HG03135 (cell line): ENCODE measurements around the gene EPAS1.

Source experiments
- ATAC-seq: cut with Tn5 transposase; IDR thresholded peaks from one replicate; pipeline ENCODE4 v1.9.1; 2021; ENCODE audit warnings: mild to moderate bottlenecking, moderate library complexity; ENCODE audit not compliant: unreplicated experiment

EPAS1 gene

GRCh38 chr2:46362667-46363012 lies 65.4 kb downstream of the EPAS1 start:
- no peak for ATAC-seq

DNA sequence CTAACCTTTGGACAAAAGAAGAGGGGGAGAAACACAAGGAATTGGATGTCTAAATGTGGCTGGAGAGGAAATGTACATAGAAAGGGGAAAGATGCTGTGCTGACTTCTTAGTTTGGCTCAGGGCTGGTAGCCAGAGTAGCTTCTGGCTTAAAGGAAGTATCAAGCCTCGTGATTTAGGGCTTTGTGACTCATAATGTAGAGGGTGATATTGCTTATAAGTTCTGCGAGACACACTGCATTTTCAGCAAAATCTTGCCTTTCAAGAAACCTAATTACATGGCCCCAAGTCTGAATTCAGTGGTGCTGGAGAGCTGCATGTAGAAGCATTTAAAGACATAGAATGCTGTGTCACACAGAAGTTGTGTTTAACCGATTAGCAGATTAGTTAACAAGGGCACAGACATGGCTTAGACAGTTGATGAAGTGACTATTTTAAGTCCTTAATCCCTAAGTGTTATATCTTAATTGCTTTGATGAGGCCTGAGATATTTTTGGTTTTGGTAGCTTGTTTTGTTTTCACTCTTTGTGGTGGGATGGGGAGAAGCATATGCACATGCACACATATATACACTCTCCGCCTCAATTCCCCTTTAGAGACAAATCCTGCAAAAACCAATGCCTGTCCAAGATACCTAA lies 66.4 kb downstream of the EPAS1 start:
- ATAC-seq, result no peak

GRCh38 chr2:46364797-46365457 lies 67.7 kb downstream of the EPAS1 start:
- no peak for ATAC-seq

DNA sequence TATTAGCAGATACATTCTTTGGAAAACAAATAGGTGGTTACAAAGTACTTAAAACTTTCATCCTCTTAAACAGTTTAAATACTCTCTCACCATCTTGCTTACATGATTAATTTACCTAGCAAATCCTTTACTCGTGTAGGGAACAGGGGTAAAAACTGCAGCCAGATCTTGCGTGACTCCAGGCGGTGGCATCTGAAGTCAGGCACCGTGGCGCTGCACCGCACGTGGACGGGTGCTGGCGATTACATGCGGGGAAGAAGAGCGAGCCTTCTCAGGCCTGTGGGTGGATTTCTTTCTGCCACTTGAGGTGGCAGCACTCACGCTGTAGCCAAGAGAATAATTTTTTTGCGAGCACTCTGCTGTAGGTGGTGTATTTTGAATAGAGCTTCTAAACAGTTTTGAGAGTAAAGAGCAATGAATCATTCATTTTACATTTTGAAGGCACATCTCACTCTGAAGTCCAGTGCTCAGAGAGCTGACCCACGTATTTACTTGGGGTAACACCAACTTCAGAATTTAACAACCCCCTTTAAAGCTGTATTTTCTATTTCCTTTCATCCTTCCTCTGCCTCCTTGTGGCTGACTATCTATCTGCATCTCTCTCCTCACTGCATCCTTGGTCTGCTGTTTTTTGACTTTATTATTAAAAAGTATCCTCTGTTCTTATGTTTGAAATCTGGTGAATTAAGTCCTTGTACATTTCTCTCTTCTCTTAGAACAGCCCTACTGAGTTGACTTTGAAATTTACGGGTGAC lies 68.9 kb downstream of the EPAS1 start:
- no peak for ATAC-seq

DNA sequence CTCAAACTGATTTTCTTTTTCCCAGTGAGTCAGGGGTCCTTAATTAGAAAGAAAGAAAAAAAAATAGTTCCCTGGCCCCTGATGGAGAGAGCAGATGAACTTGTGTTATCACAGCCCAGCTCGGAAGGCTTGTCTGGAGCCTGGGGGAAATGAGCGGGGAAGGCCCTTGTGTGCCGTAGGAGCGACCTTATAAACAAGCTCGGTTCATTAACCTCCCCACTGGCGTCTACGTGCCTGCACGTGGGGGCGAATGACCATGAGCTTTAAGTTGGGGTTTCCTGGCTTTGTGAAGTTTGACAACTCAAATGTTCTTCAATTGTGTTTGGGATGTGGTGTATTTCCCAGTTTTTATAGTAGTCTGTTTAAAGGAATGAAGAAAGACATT lies 69.5 kb downstream of the EPAS1 start:
- ATAC-seq, result no peak

DNA sequence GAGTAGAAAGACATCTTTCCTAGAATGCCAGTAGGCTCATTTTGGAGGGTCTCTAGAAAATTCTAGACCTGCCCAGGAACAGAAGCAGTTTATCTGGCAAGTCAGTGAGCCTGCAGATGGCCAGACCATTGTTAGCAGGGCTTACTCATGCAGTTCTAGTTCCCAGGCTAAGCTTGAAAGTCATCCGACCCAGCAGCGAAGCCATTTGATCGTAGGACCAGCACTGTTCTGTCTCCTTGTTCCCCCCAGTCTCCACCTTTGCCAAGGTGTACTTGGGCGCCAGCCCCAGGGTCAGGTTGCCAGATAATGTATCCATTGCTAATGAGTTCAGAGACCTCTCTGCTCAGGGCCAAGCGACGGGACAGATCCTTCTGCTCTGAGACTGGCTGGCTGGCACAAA lies 70.1 kb downstream of the EPAS1 start:
- no peak for ATAC-seq

DNA sequence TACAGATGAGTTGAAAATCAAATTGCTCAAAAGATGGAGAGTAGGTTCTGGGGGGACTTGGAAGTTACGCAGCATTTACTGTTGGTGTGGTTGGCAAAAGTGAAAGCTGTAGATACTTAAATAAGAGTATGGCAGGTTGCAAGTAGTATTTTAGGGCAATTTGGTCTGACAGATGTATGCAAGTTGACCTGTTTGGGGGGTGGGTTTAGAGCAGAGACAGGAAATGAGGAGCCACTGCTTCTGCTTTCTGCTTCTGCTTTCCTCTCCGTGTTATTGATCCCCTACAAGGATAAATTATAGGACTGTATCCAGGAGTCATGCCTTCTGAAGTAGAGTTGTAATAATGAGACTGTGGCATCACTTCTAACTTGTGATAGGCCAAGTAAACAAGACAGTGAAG lies 71.2 kb downstream of the EPAS1 start:
- no peak for ATAC-seq

GRCh38 chr2:46369783-46370182 lies 72.6 kb downstream of the EPAS1 start:
- no peak for ATAC-seq

DNA sequence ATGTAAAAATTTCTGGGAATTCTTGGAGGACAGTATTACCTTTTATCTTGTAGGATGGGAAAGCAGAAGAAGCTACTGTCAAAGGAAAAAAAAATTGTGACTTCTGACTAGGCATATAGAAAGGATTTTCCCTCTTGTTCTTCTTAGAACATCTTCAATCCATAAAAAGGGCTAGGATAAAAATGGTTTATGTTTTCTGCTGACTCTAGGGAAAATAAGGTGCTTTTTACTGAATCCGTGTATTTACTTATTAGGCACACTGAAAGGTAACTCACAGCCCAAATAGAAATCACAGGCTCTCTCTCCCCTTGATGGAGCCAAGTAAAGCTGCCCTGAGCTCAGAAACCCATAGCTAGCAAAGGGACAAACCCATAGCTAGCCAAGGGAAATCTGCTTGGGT lies 74.6 kb downstream of the EPAS1 start:
- no peak for ATAC-seq

- no peak for ATAC-seq
Measured at GRCh38 chr2:46372475-46372874, 75.3 kb downstream of the EPAS1 start.

GRCh38 chr2:46373238-46373637 lies 76.0 kb downstream of the EPAS1 start:
- no peak for ATAC-seq

DNA sequence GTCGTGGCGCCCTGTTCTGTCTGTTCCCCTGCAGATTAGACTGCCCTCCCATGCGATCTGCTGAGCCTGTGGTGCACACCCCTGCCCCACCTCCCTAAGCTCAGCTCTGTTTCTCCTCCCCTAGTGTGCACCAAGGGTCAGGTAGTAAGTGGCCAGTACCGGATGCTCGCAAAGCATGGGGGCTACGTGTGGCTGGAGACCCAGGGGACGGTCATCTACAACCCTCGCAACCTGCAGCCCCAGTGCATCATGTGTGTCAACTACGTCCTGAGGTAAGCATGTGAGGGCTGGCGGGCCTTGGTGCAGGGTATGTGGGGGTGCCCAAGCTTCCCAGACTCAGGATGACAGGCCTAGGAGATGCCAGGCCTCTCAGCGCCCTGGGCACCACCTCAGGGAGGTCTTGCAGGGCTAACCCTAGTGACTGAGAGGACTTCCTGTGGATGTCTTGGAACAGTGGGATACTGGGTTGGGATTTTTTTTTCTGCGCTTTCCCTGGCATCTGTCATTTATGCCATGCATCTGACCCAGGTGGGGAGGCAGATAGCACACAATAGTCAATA lies 78.4 kb downstream of the EPAS1 start:
- ATAC-seq, result no peak

GRCh38 chr2:46376586-46376985 lies 79.4 kb downstream of the EPAS1 start:
- ATAC-seq, result no peak

DNA sequence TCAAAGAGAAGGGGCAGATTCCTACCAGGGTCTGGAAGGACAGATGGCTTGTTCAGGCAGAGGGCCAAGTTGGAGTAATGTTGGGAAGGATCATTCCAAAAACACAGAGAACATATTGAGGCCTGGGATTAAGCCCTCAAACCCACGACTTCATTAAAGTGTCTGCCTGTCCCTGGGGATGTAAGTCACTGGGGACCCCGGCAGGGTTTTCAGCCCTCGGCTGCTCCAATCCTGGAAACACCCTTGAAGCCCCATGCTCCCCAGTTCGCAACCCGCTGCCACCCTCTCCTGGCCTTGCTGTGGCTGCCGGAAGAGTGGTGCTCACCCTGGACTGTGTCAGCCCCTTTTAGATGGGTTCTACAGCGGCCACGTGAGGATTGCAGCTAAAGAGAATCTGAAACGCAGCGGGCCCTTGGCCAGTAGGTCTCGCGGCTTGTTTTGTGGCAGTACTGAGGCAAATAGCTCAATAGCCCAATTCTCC lies 79.9 kb downstream of the EPAS1 start:
- ATAC-seq, result no peak

- no peak for ATAC-seq
Measured at GRCh38 chr2:46377666-46378560, 80.7 kb downstream of the EPAS1 start.

DNA sequence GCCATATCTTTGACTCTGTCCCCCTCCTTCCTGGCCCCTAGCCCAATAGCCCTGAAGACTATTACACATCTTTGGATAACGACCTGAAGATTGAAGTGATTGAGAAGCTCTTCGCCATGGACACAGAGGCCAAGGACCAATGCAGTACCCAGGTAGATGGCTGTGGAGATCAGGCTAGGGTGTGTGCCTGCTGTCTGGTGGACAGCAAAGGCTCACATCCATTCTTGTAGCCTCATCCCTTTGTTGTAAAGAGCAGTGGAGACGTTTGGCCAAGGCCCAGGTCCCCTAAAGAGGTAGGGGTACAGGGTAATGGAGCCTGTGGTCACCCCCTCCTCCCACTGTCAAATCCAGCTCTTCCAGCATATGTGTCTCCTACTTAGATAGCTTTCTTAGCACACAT lies 81.4 kb downstream of the EPAS1 start:
- ATAC-seq, result no peak

- ATAC-seq, result no peak
Measured at GRCh38 chr2:46379213-46380037, 82.2 kb downstream of the EPAS1 start.

DNA sequence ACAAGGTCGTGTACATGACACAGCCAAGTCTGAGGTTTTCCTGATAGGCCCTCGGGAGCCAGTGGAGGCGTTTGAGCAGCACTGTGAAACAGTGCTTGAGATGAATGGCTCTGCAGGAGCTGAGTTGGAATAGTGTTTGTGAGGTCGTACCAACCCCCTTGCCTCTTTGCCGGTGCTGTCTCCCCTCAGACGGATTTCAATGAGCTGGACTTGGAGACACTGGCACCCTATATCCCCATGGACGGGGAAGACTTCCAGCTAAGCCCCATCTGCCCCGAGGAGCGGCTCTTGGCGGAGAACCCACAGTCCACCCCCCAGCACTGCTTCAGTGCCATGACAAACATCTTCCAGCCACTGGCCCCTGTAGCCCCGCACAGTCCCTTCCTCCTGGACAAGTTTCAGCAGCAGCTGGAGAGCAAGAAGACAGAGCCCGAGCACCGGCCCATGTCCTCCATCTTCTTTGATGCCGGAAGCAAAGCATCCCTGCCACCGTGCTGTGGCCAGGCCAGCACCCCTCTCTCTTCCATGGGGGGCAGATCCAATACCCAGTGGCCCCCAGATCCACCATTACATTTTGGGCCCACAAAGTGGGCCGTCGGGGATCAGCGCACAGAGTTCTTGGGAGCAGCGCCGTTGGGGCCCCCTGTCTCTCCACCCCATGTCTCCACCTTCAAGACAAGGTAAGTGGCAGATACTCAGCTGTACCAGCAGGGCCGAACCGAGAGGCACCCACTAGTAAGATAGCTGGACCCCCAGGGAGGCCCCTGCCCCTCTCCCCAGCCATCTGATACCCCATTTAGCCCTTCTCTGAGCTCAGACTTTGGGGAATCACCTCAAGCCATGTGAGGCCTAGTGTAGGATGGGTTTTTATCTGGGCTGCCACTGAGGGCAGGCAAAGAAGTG lies 83.1 kb downstream of the EPAS1 start:
- no peak for ATAC-seq

- no peak for ATAC-seq
Measured at GRCh38 chr2:46381263-46381849, 84.1 kb downstream of the EPAS1 start.
